Mesodermal cell (in vitro differentiated cells): ENCODE data around the gene LAGE3.
"Not testable (repeated sequence)": the region's sequence is repeated elsewhere in the genome, so short reads cannot be mapped to it uniquely, and the experiment has no call there.

Experiments used
- H3K27ac ChIP-seq: 2 replicates; pipeline ENCODE4 v1.7.0; 2013; ENCODE audit warnings: mild to moderate bottlenecking, low read depth, low read length, moderate library complexity; ENCODE audit not compliant: severe bottlenecking
- H3K36me3 ChIP-seq: 2 replicates; pipeline ENCODE4 v1.7.1; 2013; ENCODE audit warnings: mild to moderate bottlenecking, low read length, moderate library complexity; ENCODE audit not compliant: control insufficient read depth, insufficient read depth
- H3K4me1 ChIP-seq: one replicate; pipeline ENCODE4 v1.7.1; 2013; ENCODE audit warnings: mild to moderate bottlenecking, low read length; ENCODE audit not compliant: insufficient read depth, control insufficient read depth, poor library complexity, severe bottlenecking
- H3K4me3 ChIP-seq: 2 replicates; pipeline ENCODE4 v1.7.0; 2013; ENCODE audit warnings: low read length, control low read depth, mild to moderate bottlenecking; ENCODE audit not compliant: insufficient read depth, poor library complexity, severe bottlenecking; ENCODE audit errors: extremely low read depth
- H3K9me3 ChIP-seq: 2 replicates; pipeline ENCODE4 v1.7.1; 2013; ENCODE audit warnings: mild to moderate bottlenecking, low read length, moderate library complexity; ENCODE audit not compliant: control insufficient read depth
- WGBS, 2 experiments: methylation state at CpG; one replicate each; pipeline ENCODE4 v1.1.5; 2013; ENCODE audit warnings: missing lambda C conversion rate in 2 of 2; ENCODE audit not compliant: insufficient coverage in 2 of 2; 5-methylcytosine and 5-hydroxymethylcytosine counted together

The LAGE3 gene

DNA sequence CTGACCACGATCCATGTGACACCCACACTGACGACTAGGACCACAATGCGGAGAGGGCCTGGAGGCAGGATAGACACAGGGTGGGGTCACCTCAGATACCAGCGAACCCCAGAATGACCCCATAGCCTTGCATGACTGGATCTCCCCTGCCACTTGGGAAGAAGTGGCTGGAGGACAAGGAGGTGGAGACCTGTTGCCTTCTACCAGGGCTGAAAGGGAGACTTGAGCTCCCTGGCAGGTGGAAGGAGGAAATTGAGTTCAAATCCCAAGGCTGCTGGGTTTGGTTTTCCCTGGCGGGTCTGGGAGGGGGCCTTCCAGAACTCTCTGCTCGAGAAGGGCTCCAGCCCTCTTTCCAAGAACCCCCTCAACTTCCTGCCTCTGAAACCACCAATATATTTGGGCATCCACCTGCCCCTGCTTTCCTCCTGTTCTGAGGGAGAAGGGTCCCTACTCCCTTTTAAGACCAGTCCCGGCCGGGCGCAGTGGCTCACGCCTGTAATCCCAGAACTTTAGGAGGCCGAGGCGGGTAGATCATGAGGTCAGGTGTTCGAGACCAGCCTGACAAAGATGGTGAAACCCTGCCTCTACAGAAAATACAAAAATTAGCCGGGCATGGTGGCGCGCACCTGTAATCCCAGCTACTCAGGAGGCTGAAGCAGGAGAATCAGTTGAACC is 33.9 kb upstream of the LAGE3 start:
- H3K4me1 ChIP-seq = peaks cover 4% of the 10 kb centered on the region
- no peak overlapping the region for H3K4me3 ChIP-seq
- no peaks in the 10 kb centered on the region for H3K9me3 ChIP-seq
- WGBS, 2 experiments = 94 to 95% methylated on average over 9 to 10 of the region's 16 CpGs
- H3K36me3 ChIP-seq = peaks cover 12% of the 10 kb centered on the region
- no peak overlapping the region for H3K27ac ChIP-seq

DNA sequence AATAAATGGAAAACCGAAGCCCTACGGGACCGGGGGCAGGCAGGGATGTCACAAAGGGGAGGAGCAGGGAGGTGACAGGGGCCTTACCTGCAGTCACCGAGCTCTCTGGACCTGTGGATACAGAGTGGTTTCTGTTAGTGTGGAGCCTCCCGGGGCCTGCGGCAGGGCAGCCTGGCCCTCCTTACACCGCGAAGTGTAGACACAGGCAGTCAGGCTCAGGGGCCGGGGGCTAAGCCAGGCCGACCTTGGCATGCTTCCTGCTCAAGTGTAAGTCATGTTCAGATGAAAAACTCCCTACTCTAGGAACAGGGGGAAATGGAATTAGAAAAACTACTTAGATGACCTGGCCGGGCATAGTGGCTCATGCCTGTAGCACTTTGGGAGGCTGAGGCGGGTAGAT is 32.7 kb upstream of the LAGE3 start:
- H3K9me3 ChIP-seq = no peaks in the 10 kb centered on the region
- H3K4me3 ChIP-seq = no peak overlapping the region
- WGBS, 2 experiments = 77% methylated on average over 4 of the region's 12 CpGs; no CpG with 5 or more reads in 1 of the 2 experiments
- H3K36me3 ChIP-seq = peaks cover 15% of the 10 kb centered on the region
- no peak overlapping the region for H3K27ac ChIP-seq
- H3K4me1 ChIP-seq = no peaks in the 10 kb centered on the region

DNA sequence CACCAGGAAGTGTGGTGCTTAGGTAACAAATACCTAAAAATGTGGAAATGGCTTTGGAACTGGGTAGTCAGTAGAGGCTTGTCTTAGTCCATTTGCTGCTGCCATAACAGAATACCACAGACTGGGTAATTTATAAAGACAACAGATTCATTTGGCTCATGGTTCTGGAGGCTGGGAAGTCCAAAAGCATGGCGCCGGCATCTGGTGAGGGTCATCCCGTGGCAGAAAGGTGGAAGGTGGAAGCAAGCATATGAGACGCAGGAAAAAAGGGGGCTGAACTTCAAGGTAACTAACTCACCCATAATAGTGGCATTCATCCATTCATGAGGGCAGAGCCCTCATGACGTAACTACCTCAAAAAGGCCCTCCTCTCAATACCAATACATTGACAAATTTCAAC is 30.4 kb upstream of the LAGE3 start:
- WGBS, 2 experiments = 100% methylated on average over 1 to 2 of the region's 5 CpGs
- H3K9me3 ChIP-seq = no peaks in the 10 kb centered on the region

DNA sequence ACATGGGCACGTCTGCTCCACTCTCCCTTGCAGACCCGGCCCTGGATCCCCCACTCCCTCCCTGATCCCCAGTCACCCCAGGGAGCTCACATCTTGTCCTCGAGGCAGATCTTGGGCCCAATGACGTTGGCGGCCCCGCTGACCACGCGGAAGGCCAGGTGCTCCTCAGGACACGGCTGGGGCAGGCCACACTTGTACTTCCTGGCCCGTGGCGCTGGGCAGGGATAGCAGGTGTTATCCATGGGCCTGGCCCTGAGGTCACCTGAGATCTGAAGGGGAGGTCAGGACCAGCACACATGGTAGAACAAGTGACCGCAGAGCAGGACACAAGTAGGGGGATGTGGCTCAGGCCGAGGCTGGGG is 29.3 kb upstream of the LAGE3 start:
- H3K9me3 ChIP-seq = no peaks in the 10 kb centered on the region
- no peak overlapping the region for H3K27ac ChIP-seq
- 93 to 94% methylated on average over 6 to 10 of the region's 13 CpGs for WGBS, 2 experiments
- no peak overlapping the region for H3K4me3 ChIP-seq
- peaks cover 8% of the 10 kb centered on the region for H3K4me1 ChIP-seq
- H3K36me3 ChIP-seq = peaks cover 15% of the 10 kb centered on the region

More for the DNA sequence above, 30.4 kb upstream of the LAGE3 start:
- Histone ChIP-seq H3K4me3 (no peak overlapping the region), H3K4me1 (peaks cover 8% of the 10 kb centered on the region), H3K27ac (no peak overlapping the region), H3K36me3 (peaks cover 15% of the 10 kb centered on the region)

DNA sequence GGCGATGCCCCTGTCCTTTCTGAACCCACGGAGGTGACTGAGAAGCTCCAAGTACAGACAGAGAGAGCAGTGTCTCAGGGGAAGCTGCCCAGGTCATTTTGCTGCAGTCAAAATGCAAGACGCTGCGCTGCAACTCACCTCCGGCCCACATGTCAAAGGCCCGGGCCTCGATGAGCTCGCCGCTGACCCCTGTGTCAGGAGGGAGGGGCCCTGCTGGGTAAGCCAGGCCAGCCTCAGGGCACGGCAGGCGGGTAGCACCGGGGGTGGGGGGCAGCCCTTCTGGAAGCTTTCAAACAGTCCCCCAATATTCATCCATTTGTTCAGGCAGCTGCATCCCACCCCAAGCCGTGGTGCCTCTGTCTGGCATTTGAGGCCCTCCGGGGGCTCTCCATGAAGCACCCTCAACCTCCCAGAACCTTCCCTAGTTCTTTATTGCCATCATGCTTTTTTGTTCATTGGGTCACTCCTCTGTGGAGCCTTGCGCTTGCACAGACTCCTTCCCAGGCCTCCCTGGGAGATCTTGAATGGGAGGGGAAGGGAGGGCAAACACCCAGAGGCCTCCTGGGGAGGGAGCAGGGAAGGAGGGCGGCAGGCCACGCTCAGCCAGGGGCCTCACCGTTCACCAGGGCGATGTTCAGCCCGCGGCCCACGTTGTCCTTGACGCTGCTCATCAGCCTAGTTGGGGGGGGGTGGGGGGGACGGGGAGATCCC is 28.7 kb upstream of the LAGE3 start:
- WGBS, 2 experiments = 82 to 96% methylated on average over 4 to 7 of the region's 24 CpGs
- Histone ChIP-seq H3K27ac (no peak overlapping the region), H3K4me3 (no peak overlapping the region), H3K36me3 (peaks cover 15% of the 10 kb centered on the region), H3K4me1 (peaks cover 8% of the 10 kb centered on the region), H3K9me3 (no peaks in the 10 kb centered on the region)

DNA sequence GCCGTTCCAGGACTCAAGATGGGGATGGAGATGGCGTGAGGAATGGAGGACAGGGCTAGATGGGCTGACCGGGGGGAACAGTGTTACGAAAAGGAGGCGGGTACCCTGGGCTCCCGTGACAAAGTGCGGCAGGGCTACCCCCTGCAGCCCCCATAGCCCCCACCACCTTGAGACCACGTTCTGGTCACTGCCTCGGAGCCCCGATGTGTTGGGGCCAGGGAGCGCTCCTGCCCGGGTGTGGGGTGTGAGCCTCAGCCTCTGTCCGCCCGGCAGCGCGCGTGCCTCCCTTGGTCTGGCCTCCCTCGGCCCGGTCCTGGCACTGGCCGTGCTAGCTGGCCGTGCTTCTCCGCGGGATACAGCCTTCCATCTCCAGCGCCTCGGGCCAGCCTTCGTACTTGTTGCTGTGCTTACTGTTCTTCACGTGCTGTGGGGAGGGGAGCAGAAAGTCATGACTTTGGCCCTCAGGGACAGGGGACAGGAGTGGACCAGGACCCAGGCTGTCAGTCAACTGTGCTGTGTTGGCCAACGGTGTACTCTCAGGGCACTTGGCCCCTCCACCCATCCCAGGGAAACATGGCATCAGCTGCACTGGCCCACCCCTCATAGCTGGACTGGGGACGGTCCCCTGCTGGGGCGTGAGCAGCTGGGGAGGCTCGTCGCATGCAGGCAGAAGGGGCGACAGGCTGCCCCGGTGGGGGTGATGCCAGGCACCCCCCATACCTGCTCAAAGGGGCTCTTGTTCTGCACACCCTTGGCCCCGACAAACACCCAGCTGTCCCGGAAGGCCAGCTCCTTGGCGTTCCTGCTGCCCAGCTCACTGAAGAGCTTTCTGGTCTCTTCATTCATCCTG is 27.6 kb upstream of the LAGE3 start:
- H3K27ac ChIP-seq = peak overlapping the region; percentile 73
- H3K4me1 ChIP-seq = peaks cover 8% of the 10 kb centered on the region
- peaks cover 15% of the 10 kb centered on the region for H3K36me3 ChIP-seq
- WGBS, 2 experiments = 93 to 98% methylated on average over 6 to 25 of the region's 37 CpGs
- no peak overlapping the region for H3K4me3 ChIP-seq
- H3K9me3 ChIP-seq = no peaks in the 10 kb centered on the region

DNA sequence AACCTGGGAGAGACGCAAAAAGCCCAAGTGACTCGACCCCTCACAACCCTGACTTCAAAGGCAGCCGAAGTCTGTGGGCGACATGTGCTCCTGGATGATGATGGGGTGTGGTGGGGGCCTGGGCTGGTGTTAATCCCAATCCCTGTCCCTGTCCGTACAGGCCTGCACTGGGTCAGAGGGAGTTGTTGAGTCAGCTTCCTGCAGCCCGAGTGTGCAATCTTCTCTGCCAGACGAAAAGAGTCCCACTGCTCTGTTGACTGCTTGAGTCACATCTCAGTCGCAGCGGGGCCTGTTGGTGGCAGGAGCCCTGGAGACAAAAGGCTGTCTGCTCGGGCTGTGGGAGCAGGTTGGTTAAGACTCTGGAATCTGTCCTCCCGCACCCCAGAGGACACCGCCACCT is 26.7 kb upstream of the LAGE3 start:
- H3K9me3 ChIP-seq = no peaks in the 10 kb centered on the region
- peaks cover 8% of the 10 kb centered on the region for H3K4me1 ChIP-seq
- H3K27ac ChIP-seq = peak overlapping the region; percentile 73
- no peak overlapping the region for H3K4me3 ChIP-seq
- 60 to 75% methylated on average over 1 to 6 of the region's 12 CpGs for WGBS, 2 experiments
- H3K36me3 ChIP-seq = peaks cover 15% of the 10 kb centered on the region

DNA sequence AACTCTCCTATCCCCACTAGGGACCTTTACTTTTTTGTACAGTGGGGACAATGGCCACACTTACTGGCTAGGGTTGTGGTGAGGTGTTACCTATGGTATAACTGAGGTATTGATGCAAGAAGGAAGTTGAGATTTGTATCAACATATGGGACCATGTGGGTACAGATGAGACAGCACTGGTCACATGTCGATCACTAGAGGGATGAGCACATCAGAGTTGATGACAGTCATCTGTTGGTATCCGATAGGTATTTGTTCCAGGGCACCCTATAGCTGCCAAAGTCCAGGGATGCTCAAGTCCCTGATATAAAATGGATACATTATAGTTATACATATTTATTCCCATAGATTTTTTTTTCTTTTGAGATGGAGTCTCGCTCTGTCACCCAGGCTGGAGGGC is 23.9 kb upstream of the LAGE3 start:
- no peak overlapping the region for H3K27ac ChIP-seq
- 89 to 100% methylated on average over 1 of the region's 3 CpGs for WGBS, 2 experiments
- H3K9me3 ChIP-seq = no peaks in the 10 kb centered on the region
- H3K36me3 ChIP-seq = peaks cover 2% of the 10 kb centered on the region
- H3K4me1 ChIP-seq = peaks cover 8% of the 10 kb centered on the region
- H3K4me3 ChIP-seq = no peak overlapping the region

DNA sequence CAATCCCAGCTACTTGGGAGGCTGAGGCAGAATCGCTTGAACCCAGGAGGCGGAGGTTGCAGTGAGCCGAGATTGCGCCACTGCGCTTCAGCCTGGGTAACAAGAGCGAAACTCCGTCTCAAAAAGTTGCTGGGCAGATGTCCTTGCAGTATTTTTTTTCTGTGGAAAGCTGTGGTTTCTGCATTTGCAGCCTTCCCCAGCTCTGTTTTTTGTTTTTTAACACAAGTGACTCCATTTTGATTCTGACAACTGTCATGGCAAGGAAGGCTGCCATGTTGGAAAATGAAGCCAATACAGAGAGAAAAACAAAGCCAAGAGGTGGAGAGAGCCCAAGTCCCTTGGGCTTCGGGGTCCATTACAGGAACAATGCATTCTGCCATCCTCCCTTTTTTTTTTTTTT is 23.0 kb upstream of the LAGE3 start:
- H3K4me3 ChIP-seq = no peak overlapping the region
- 80 to 83% methylated on average over 5 to 6 of the region's 8 CpGs for WGBS, 2 experiments
- H3K9me3 ChIP-seq = no peaks in the 10 kb centered on the region
- no peaks in the 10 kb centered on the region for H3K36me3 ChIP-seq
- H3K4me1 ChIP-seq = peaks cover 8% of the 10 kb centered on the region
- H3K27ac ChIP-seq = no peak overlapping the region

DNA sequence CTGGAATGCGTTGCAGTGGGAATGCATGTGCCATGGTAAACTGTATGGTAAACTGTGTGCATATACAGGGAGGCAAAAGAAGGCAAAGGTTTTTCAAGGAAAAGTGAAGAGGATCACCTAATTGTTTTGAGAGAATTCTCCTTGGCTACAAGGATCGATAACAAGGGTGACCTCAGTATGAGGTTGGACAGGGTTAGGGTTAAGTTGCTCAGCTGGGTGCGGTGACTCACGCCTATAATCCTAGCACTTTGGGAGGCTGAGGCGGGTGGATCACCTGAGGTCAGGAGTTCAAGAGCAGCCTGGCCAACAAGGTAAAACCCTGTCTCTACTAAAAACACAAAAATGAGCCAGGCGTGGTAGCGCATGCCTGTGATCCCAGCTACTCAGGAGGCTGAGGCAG is 22.3 kb upstream of the LAGE3 start:
- not testable (repeated sequence) for H3K4me1 ChIP-seq, H3K27ac ChIP-seq, H3K9me3 ChIP-seq, H3K4me3 ChIP-seq, H3K36me3 ChIP-seq
- WGBS, 2 experiments = 98 to 100% methylated on average over 2 to 6 of the region's 7 CpGs
